ENCODE data around the gene RMRP.
A peak's percentile ranks its signal among the peaks of the same experiment; 100 is the strongest.

Gene RMRP

DNA sequence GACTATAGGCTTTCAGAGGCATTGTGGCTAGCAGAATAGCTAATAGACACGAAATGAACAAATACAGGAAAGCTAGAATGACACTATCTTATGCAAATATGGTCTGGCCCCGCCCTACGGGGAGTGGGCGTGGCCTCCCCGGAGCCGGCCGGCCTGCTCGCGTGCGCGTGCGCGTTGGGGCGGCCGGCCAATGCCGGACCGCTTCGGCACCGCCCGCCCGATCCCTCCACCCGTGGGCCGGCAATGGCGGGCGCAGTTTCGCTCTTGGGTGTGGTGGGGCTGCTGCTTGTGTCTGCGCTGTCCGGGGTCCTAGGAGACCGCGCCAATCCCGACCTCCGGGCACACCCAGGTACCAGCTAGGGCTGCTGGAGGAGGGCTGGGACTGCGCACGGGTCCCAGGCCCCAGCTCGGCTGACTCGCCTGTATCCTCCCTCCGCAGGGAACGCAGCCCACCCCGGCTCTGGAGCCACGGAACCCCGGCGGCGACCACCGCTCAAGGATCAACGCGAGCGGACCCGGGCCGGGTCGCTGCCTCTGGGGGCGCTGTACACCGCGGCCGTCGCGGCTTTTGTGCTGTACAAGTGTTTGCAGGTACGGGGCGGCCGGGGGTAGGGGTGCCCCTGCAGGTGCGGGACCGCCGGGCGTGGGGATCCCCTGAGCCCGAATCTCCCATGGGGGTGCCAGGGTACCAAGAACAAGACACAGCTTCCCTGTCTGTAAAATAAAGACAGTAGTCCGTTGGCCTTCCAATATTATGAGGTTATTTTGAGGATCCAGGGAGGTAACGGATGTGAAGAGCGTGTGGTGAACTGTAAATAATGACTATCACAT, 533 bp upstream of the RMRP start, which contains the start of gene CCDC107 (continued):
- TF ChIP-seq, protein P1, sequence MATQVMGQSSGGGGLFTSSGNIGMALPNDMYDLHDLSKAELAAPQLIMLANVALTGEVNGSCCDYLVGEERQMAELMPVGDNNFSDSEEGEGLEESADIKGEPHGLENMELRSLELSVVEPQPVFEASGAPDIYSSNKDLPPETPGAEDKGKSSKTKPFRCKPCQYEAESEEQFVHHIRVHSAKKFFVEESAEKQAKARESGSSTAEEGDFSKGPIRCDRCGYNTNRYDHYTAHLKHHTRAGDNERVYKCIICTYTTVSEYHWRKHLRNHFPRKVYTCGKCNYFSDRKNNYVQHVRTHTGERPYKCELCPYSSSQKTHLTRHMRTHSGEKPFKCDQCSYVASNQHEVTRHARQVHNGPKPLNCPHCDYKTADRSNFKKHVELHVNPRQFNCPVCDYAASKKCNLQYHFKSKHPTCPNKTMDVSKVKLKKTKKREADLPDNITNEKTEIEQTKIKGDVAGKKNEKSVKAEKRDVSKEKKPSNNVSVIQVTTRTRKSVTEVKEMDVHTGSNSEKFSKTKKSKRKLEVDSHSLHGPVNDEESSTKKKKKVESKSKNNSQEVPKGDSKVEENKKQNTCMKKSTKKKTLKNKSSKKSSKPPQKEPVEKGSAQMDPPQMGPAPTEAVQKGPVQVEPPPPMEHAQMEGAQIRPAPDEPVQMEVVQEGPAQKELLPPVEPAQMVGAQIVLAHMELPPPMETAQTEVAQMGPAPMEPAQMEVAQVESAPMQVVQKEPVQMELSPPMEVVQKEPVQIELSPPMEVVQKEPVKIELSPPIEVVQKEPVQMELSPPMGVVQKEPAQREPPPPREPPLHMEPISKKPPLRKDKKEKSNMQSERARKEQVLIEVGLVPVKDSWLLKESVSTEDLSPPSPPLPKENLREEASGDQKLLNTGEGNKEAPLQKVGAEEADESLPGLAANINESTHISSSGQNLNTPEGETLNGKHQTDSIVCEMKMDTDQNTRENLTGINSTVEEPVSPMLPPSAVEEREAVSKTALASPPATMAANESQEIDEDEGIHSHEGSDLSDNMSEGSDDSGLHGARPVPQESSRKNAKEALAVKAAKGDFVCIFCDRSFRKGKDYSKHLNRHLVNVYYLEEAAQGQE (tag by site-specific recombination; IDR thresholded peaks at IDR 0.05), result peak; percentile 90
- TF ChIP-seq ZNF529 (tag by site-specific recombination; IDR thresholded peaks at IDR 0.05; ENCODE audit: insufficient replicate concordance) (no peak), TCF7L2 (IDR thresholded peaks at IDR 0.05; ENCODE audit: borderline replicate concordance, low read depth, low read length) (no peak), ZNF19 (tag by site-specific recombination; IDR thresholded peaks at IDR 0.05; ENCODE audit: low read depth) (no peak), ZNF610 (tag by site-specific recombination; IDR thresholded peaks at IDR 0.05; ENCODE audit: borderline replicate concordance) (0 out of 2 replicates have a peak, but pooled peaks have one; percentile 38), SP2 (tag by site-specific recombination; IDR thresholded peaks at IDR 0.05) (peak; percentile 50), YY1 (tag by site-specific recombination; IDR thresholded peaks at IDR 0.05) (peak; percentile 83), ZNF555 (tag by site-specific recombination; conservative IDR thresholded peaks at IDR 0.05) (no peak), ZNF2 (tag by site-specific recombination; IDR thresholded peaks at IDR 0.05) (peak; percentile 79), ZNF677 (tag by site-specific recombination; IDR thresholded peaks at IDR 0.05) (no peak), ZNF24 (tag by site-specific recombination; IDR thresholded peaks at IDR 0.05) (no peak; the same call in 1 of the 2 replicates), ZNF777 (tag by site-specific recombination; IDR thresholded peaks at IDR 0.05; ENCODE audit: borderline replicate concordance) (peak; percentile 76; the same call in 1 of the 2 replicates), OVOL3 (tag by site-specific recombination; IDR thresholded peaks at IDR 0.05) (no peak), ZNF350 (tag by site-specific recombination; IDR thresholded peaks at IDR 0.05) (no peak), ZNF837 (tag by site-specific recombination; IDR thresholded peaks at IDR 0.05) (0 out of 2 replicates have a peak, but pooled peaks have one; percentile 55), ZFP69B (tag by site-specific recombination; IDR thresholded peaks at IDR 0.05) (no peak), FEZF1 (tag by site-specific recombination; IDR thresholded peaks at IDR 0.05) (no peak), ZNF404 (tag by site-specific recombination; IDR thresholded peaks at IDR 0.05) (no peak)
- TF ChIP-seq, protein P2, sequence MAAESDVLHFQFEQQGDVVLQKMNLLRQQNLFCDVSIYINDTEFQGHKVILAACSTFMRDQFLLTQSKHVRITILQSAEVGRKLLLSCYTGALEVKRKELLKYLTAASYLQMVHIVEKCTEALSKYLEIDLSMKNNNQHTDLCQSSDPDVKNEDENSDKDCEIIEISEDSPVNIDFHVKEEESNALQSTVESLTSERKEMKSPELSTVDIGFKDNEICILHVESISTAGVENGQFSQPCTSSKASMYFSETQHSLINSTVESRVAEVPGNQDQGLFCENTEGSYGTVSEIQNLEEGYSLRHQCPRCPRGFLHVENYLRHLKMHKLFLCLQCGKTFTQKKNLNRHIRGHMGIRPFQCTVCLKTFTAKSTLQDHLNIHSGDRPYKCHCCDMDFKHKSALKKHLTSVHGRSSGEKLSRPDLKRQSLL (tag by site-specific recombination; IDR thresholded peaks at IDR 0.05), result peak; percentile 90
- TF ChIP-seq, protein P3, sequence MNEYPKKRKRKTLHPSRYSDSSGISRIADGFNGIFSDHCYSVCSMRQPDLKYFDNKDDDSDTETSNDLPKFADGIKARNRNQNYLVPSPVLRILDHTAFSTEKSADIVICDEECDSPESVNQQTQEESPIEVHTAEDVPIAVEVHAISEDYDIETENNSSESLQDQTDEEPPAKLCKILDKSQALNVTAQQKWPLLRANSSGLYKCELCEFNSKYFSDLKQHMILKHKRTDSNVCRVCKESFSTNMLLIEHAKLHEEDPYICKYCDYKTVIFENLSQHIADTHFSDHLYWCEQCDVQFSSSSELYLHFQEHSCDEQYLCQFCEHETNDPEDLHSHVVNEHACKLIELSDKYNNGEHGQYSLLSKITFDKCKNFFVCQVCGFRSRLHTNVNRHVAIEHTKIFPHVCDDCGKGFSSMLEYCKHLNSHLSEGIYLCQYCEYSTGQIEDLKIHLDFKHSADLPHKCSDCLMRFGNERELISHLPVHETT (tag by site-specific recombination; IDR thresholded peaks at IDR 0.05), result no peak
- TF ChIP-seq, protein P4, sequence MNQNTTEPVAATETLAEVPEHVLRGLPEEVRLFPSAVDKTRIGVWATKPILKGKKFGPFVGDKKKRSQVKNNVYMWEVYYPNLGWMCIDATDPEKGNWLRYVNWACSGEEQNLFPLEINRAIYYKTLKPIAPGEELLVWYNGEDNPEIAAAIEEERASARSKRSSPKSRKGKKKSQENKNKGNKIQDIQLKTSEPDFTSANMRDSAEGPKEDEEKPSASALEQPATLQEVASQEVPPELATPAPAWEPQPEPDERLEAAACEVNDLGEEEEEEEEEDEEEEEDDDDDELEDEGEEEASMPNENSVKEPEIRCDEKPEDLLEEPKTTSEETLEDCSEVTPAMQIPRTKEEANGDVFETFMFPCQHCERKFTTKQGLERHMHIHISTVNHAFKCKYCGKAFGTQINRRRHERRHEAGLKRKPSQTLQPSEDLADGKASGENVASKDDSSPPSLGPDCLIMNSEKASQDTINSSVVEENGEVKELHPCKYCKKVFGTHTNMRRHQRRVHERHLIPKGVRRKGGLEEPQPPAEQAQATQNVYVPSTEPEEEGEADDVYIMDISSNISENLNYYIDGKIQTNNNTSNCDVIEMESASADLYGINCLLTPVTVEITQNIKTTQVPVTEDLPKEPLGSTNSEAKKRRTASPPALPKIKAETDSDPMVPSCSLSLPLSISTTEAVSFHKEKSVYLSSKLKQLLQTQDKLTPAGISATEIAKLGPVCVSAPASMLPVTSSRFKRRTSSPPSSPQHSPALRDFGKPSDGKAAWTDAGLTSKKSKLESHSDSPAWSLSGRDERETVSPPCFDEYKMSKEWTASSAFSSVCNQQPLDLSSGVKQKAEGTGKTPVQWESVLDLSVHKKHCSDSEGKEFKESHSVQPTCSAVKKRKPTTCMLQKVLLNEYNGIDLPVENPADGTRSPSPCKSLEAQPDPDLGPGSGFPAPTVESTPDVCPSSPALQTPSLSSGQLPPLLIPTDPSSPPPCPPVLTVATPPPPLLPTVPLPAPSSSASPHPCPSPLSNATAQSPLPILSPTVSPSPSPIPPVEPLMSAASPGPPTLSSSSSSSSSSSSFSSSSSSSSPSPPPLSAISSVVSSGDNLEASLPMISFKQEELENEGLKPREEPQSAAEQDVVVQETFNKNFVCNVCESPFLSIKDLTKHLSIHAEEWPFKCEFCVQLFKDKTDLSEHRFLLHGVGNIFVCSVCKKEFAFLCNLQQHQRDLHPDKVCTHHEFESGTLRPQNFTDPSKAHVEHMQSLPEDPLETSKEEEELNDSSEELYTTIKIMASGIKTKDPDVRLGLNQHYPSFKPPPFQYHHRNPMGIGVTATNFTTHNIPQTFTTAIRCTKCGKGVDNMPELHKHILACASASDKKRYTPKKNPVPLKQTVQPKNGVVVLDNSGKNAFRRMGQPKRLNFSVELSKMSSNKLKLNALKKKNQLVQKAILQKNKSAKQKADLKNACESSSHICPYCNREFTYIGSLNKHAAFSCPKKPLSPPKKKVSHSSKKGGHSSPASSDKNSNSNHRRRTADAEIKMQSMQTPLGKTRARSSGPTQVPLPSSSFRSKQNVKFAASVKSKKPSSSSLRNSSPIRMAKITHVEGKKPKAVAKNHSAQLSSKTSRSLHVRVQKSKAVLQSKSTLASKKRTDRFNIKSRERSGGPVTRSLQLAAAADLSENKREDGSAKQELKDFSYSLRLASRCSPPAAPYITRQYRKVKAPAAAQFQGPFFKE (tag by site-specific recombination; IDR thresholded peaks at IDR 0.05; ENCODE audit: borderline replicate concordance), result no peak
- TF ChIP-seq, protein P5, sequence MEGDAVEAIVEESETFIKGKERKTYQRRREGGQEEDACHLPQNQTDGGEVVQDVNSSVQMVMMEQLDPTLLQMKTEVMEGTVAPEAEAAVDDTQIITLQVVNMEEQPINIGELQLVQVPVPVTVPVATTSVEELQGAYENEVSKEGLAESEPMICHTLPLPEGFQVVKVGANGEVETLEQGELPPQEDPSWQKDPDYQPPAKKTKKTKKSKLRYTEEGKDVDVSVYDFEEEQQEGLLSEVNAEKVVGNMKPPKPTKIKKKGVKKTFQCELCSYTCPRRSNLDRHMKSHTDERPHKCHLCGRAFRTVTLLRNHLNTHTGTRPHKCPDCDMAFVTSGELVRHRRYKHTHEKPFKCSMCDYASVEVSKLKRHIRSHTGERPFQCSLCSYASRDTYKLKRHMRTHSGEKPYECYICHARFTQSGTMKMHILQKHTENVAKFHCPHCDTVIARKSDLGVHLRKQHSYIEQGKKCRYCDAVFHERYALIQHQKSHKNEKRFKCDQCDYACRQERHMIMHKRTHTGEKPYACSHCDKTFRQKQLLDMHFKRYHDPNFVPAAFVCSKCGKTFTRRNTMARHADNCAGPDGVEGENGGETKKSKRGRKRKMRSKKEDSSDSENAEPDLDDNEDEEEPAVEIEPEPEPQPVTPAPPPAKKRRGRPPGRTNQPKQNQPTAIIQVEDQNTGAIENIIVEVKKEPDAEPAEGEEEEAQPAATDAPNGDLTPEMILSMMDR (tag by site-specific recombination; IDR thresholded peaks at IDR 0.05), result peak; percentile 94
- TF ChIP-seq, protein P6, sequence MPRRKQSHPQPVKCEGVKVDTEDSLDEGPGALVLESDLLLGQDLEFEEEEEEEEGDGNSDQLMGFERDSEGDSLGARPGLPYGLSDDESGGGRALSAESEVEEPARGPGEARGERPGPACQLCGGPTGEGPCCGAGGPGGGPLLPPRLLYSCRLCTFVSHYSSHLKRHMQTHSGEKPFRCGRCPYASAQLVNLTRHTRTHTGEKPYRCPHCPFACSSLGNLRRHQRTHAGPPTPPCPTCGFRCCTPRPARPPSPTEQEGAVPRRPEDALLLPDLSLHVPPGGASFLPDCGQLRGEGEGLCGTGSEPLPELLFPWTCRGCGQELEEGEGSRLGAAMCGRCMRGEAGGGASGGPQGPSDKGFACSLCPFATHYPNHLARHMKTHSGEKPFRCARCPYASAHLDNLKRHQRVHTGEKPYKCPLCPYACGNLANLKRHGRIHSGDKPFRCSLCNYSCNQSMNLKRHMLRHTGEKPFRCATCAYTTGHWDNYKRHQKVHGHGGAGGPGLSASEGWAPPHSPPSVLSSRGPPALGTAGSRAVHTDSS (tag by site-specific recombination; IDR thresholded peaks at IDR 0.05), result no peak

All from HEK293 (cell line).